D341Med (cell line): ENCODE results near the gene CDK14.
"Not testable (repeated sequence)": the region's sequence is repeated elsewhere in the genome, so short reads cannot be mapped to it uniquely, and the experiment has no call there.

Source experiments
- DNase-seq: peaks from one replicate; pipeline ENCODE4 v3.0.0; 2012; ENCODE audit warnings: low spot score

The CDK14 gene

GRCh38 chr7:91157579-91158320 lies 561.6 kb downstream of the CDK14 start:
- DNase-seq: no peak

GRCh38 chr7:91162436-91162835 lies 566.3 kb downstream of the CDK14 start:
- no peak for DNase-seq

DNA sequence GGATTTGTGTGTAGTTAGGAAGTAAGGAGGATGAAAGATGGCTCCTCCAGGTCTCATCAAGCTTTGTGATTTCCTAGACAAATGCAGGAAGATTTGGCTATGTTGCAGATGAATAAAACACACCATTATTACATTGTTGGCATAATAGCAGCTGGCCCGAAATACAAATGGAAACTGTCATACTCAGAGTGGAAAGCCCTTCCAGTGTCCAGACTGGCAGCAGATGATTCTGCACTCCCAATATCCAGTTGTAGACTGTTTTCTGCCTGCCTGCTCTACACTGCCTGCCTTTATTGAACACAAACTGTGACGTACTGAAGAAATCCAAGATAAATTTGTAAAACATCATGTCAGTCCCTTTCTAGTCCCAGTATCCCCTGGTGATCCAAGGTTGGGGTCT lies 568.4 kb downstream of the CDK14 start:
- no peak for DNase-seq

- no peak for DNase-seq
Measured at GRCh38 chr7:91165006-91165845, 569.1 kb downstream of the CDK14 start.

DNA sequence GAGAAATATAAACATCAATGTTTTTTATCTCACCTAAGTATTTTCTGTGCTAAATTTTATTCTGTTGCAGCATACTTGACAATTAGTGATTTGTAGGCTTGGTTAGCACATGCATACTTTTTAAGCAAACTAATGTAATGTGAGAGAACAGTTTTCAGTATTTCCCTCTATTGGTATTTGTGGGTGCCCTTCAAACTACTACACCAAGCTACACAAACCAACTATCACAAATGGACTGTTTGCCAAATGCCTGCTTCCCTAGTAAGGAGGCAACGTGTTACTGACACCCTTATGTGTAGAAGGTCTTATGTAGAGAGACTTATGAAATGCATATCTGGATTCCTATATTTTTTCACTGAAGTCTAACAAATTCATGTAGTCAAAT lies 569.7 kb downstream of the CDK14 start:
- no peak for DNase-seq

DNA sequence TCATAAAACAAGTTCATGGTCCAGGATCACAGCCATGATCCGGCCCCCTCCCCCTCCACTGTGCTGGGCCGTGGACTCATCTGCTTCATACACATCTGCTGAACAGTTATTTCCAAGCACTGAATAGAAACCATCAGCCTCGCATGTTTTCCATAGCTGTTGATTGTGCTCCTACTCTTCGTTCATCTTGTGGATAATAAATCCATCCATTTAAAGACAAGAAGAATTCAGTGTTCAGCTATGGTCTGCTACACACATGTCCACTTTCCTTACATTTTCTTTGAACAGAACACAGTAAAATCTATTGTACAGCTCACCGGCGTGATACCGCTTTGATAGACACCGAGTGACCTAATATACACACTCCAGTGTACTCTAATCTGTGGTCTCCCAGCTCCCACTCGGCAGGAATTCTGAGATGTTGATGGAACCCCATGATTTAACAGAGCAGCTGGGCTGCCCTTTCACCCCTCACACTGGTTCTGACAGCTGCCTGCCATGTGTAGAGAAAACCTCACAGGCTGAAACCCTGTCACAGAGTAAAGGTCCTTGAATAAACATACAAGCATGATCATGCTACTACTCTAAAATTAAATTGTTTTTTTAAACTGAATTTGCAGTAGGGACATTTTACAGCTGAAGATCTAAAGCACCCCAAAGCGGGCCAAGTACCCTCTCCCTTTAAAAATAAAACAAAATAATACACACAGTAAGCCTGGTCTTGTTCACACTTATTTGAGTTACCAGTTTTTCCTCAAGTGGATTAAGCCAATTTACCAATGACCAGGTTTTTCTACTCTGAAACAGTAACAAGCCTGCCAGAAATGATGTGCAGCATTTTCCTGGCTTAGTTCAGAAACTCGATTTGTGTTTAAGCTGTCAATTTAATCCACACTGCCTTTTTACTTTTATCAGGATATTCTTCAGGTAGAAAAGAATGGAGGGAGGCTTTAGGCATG lies 573.0 kb downstream of the CDK14 start:
- no peak for DNase-seq

- no peak for DNase-seq
Measured at GRCh38 chr7:91169830-91170191, 573.7 kb downstream of the CDK14 start.

DNA sequence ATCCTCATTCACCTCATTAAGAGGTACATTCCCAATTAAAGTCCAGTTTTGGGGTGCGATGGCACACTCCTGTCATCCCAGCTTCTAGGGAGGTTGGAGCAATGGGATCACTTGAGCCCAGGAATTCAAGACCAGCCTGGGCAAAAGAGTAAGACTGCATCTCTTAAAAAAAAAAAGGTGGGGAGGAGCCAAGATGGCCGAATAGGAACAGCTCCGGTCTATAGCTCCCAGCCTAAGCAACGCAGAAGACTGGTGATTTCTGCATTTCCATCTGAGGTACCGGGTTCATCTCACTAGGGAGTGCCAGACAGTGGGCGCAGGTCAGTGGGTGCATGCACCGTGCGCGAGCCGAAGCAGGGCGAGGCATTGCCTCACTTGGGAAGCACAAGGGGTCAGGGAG lies 577.1 kb downstream of the CDK14 start:
- DNase-seq: not testable (repeated sequence)

DNA sequence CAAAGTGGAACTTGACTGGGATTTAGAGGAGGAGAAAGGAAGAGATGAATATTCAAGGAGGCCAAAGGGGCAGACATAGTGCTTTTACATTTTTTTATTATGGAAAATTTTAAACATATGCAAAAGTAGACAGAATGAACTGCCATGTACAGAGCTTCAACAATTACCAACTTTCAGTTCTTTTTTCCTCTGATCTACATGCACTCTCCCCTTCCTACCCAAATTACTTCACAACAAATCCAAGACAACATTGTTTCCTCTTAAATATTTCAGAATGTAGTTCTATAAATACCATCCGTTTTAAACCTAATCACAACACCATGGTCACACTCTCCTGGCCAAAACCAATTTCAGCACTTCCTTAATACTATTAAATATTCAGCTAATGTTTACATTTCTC lies 584.6 kb downstream of the CDK14 start:
- DNase-seq: no peak

DNA sequence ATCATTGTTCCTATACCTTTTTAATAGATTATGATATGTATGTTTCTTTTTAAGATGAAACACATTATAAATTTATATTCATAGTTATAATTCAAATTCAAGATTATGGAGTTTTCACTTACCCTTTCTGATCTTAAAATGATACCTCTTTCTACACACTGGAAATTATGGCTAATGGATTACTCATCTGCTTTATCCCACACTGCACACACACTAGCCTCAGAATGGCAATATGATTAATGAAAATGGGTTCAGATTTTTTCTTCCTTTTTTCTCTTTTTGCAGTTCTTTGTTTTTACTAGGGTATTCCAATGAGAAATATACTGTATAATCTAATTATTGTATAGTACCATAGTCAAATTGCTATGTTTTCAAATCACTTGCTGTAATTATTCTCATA lies 585.8 kb downstream of the CDK14 start:
- no peak for DNase-seq

- DNase-seq: no peak
Measured at GRCh38 chr7:91182819-91183764, 587.0 kb downstream of the CDK14 start.

DNA sequence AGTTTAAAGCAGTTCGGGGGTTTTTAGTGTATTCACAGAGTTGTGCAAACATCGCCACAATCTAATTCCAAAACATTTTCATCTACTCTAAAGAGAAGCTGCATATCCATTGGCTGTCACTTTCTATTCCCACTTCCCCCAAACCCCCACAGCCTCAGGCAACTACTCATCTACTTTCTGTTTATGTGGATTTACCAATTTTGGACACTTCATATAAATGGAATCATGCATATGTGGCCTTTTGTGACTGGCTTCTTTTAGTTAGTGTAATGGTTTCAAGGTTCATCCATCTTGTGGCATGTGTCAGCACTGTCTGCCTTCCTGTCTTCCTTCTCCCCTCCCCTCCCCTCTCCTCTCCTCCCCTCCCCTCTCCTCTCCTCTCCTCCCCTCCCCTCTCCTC lies 589.6 kb downstream of the CDK14 start:
- no peak for DNase-seq

DNA sequence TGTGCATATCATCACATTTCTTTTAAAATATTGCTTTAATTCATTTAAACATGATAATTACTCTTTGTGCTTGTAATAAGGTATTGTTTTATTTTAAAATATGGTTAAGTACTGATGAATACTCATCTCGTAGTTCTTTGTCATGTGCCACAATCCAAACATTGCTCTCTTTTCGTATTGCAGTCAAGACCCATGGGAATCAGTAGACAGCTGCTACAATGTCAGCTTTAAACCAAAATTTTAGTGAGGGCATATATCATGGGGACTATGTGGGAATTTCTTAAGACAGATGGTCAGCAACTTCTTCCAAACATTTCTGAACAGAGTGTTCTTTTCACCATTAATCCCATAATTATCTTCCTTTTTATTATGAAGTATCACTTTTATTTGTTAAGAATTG lies 590.9 kb downstream of the CDK14 start:
- no peak for DNase-seq

GRCh38 chr7:91191771-91192170 lies 595.6 kb downstream of the CDK14 start:
- no peak for DNase-seq

- DNase-seq: no peak
Measured at GRCh38 chr7:91193141-91193540, 597.0 kb downstream of the CDK14 start.

- no peak for DNase-seq
Measured at GRCh38 chr7:91194841-91195240, 598.7 kb downstream of the CDK14 start.

- DNase-seq: no peak
Measured at GRCh38 chr7:91196058-91196457, 599.9 kb downstream of the CDK14 start.

- no peak for DNase-seq
Measured at GRCh38 chr7:91198371-91198770, 602.2 kb downstream of the CDK14 start.

GRCh38 chr7:91199601-91200000 lies 603.5 kb downstream of the CDK14 start:
- no peak for DNase-seq

DNA sequence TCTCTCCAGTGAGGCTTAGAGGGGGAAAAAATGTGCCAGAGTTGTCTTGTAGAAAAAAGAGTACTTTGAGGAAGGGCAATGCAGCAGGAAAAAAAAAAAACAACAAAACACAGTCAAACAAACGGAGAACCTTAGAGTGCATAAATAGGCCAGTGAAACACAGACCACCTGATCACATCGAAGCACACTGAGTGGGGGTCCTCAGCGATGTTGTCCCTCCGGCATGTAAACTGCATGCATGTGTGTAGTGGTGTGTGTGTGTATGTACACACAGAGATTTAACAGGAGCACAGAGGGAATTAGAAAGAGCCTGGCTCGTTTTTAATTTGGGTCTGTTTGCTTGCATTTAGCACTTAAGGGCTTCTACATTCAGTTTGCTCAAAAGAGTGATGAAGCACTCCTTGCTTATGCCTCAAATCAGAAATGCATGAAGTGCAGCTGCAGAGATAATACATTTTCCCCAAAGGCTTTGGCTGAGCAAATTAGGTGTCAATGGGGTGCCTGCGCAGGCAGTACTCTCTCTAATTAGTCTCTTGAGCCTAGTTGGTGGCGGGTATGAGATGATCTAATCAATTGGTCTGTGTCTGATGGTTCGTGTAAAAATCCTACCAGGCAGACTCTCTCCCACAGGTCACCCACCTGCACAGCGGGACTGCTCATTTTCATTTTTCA lies 605.5 kb downstream of the CDK14 start:
- peak; percentile 77 for DNase-seq
